ENCODE results near the gene SUGCT.
A peak's percentile ranks its signal among the peaks of the same experiment; 100 is the strongest.

Gene SUGCT

DNA sequence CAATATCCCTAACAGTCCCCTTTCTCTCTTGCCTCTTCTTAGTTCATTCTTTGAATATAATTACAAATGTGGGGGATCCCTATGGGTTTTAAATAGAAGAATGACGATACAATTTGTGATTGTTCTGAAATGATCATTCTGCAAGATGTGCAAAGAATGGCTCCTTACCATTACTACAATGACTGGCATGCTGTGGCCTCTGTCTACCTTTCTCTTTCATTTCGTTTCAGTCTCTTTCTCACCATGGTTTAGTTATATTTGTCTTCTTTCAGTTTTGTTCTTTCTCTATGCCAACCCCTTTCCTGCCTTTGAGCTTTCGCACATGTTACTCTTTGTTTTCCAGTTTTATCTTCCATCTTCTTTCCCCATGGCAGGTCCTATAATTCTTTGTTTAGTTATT, 176.5 kb downstream of the SUGCT start:
- Mint-ChIP-seq H3K4me3 (no peak overlapping the region), H3K36me3 (ENCODE audit: low read depth) (no peaks in the 10 kb centered on the region), H3K27ac (peak overlapping the region; percentile 9), H3K9me3 (peaks cover 6% of the 10 kb centered on the region), H3K27me3 (ENCODE audit: low read depth, poor library complexity) (no peaks in the 10 kb centered on the region), H3K4me1 (peaks cover 15% of the 10 kb centered on the region)
- DNase-seq = no peak
- TF ChIP-seq, protein P1, sequence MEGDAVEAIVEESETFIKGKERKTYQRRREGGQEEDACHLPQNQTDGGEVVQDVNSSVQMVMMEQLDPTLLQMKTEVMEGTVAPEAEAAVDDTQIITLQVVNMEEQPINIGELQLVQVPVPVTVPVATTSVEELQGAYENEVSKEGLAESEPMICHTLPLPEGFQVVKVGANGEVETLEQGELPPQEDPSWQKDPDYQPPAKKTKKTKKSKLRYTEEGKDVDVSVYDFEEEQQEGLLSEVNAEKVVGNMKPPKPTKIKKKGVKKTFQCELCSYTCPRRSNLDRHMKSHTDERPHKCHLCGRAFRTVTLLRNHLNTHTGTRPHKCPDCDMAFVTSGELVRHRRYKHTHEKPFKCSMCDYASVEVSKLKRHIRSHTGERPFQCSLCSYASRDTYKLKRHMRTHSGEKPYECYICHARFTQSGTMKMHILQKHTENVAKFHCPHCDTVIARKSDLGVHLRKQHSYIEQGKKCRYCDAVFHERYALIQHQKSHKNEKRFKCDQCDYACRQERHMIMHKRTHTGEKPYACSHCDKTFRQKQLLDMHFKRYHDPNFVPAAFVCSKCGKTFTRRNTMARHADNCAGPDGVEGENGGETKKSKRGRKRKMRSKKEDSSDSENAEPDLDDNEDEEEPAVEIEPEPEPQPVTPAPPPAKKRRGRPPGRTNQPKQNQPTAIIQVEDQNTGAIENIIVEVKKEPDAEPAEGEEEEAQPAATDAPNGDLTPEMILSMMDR (IDR thresholded peaks at IDR 0.05) = no peak

DNA sequence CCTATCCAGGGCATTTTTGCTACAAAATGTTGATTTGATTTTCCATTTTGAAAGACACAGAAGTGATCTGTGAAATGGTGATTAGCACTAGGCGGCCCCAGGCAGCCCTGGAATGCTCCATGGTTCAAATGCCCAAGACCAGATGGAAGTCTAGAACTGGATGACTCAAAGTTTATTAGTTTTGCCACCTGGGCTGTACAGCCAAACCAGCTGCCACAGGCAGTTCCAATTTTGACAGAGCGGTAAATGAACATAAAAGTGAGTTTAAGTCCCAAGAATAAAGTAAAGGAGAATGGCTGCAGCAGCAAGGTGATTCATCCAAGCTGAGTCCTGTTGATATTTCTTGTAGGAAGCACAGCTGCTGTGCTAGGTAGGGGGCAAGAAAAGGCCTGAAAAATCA, 180.5 kb downstream of the SUGCT start:
- H3K4me3 Mint-ChIP-seq = no peak overlapping the region
- H3K27me3 Mint-ChIP-seq (ENCODE audit: low read depth, poor library complexity) = no peaks in the 10 kb centered on the region
- H3K9me3 Mint-ChIP-seq = peaks cover 6% of the 10 kb centered on the region
- TF ChIP-seq, protein P1 (IDR thresholded peaks at IDR 0.05) = no peak
- peaks cover 4% of the 10 kb centered on the region for H3K36me3 Mint-ChIP-seq (ENCODE audit: low read depth)
- no peak for DNase-seq
- peaks cover 35% of the 10 kb centered on the region for H3K4me1 Mint-ChIP-seq
- no peak overlapping the region for H3K27ac Mint-ChIP-seq

DNA sequence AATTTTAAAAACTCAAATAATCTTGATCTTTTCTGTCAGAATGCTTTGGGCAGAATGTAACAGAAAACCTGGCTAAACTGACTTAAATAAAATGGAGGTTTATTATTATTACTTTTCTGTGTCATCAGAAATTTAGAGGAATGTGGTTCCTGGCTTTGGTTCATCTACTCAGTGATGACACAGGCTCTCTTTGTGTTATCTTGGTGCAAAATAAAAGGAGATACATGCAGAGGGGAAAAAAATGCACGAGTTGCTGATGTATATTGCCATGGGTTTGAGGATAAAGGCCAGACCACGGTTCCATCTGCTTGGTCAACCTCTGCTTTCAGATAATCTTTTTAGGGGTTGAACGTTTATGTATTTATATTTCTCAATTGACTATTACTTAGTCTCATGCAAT, 181.4 kb downstream of the SUGCT start:
- Mint-ChIP-seq H3K4me1 (peaks cover 31% of the 10 kb centered on the region), H3K36me3 (ENCODE audit: low read depth) (peaks cover 4% of the 10 kb centered on the region), H3K9me3 (peaks cover 6% of the 10 kb centered on the region), H3K27me3 (ENCODE audit: low read depth, poor library complexity) (no peaks in the 10 kb centered on the region), H3K4me3 (no peak overlapping the region), H3K27ac (no peak overlapping the region)
- TF ChIP-seq, protein P1 (IDR thresholded peaks at IDR 0.05) = no peak
- no peak for DNase-seq

DNA sequence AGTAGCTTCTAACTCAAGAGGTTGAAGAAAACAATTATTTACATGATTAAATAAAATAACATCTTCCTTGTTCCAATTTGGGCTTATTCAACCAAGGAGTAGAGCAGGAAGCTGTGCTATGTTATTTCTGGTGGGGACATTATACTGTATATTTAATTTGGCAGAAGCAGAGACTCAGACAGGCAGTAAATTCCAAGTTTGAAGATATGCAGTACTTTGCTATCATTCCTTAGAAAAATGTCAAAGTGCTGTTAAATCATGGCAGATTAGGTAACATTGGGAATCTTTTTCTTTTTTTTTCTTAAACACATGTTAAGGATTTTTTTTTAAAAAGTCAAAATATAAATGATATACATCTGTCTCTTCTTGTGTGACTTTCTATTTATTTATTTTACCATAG, 190.1 kb downstream of the SUGCT start:
- no peak for DNase-seq
- Mint-ChIP-seq H3K4me1 (peaks cover 3% of the 10 kb centered on the region), H3K27me3 (ENCODE audit: low read depth, poor library complexity) (no peaks in the 10 kb centered on the region), H3K27ac (no peak overlapping the region), H3K9me3 (peaks cover 4% of the 10 kb centered on the region), H3K4me3 (no peak overlapping the region), H3K36me3 (ENCODE audit: low read depth) (no peaks in the 10 kb centered on the region)
- TF ChIP-seq, protein P1 (IDR thresholded peaks at IDR 0.05) = no peak

DNA sequence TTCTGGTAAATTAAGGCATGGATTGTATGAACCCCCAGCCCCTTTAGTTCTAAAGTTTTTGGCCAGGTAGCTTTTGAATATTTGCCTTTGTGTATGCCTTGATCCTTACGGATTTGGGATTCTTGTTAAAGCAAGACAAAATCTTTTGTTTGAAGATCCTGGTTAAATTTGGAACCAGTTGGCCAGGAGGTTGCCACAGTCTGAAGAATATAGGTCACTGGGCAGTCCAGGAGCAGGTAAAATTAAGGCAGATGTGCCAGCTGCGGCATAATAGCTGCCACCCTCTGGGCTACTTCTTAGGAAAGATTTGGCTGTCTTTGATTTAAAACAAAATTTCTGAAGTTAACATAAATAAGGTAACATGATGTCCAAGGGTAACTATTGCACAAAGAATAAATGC, 192.3 kb downstream of the SUGCT start:
- Mint-ChIP-seq H3K4me1 (peaks cover 7% of the 10 kb centered on the region), H3K27ac (no peak overlapping the region), H3K27me3 (ENCODE audit: low read depth, poor library complexity) (no peaks in the 10 kb centered on the region), H3K36me3 (ENCODE audit: low read depth) (no peaks in the 10 kb centered on the region), H3K9me3 (peaks cover 2% of the 10 kb centered on the region), H3K4me3 (no peak overlapping the region)
- TF ChIP-seq, protein P1 (IDR thresholded peaks at IDR 0.05) = no peak
- no peak for DNase-seq

DNA sequence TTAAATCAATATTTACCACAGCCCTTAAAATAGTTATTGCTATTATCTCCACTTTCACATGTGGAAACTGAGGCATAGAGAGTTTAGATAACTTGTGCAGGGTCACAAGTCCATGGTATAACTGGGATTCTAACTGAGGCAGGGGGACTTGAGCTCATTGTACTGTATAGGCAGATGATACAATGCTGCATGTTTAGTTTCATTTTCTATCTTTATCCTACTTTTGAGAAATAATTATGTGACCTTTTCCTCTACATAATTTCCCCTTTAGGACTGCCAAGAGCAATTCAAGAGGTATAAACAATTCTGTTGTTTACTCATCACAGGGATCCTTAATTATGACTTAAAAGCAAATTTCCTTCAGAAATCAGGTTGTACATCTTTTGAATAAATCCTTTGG, 193.1 kb downstream of the SUGCT start:
- H3K4me3 Mint-ChIP-seq = no peak overlapping the region
- no peaks in the 10 kb centered on the region for H3K36me3 Mint-ChIP-seq (ENCODE audit: low read depth)
- H3K27me3 Mint-ChIP-seq (ENCODE audit: low read depth, poor library complexity) = no peaks in the 10 kb centered on the region
- no peak overlapping the region for H3K27ac Mint-ChIP-seq
- no peak for DNase-seq
- TF ChIP-seq, protein P1 (IDR thresholded peaks at IDR 0.05) = no peak
- peaks cover 11% of the 10 kb centered on the region for H3K4me1 Mint-ChIP-seq
- peaks cover 3% of the 10 kb centered on the region for H3K9me3 Mint-ChIP-seq
